ENCODE data around the gene SNRPD2.

The SNRPD2 gene

GRCh38 chr19:45664575-45664974 lies 27.2 kb downstream of the SNRPD2 start:
- DNase-seq (ENCODE audit: low read depth): no peak
- TF ChIP-seq CTCF (IDR thresholded peaks at IDR 0.05; ENCODE audit: insufficient read depth, low read depth, low read length, missing control alignments): no peak

GRCh38 chr19:45663800-45664199 lies 28.0 kb downstream of the SNRPD2 start:
- TF ChIP-seq CTCF (IDR thresholded peaks at IDR 0.05; ENCODE audit: insufficient read depth, low read depth, low read length, missing control alignments): no peak
- no peak overlapping the region for H3K4me3 ChIP-seq (ENCODE audit: low read depth, low read length)
- DNase-seq (ENCODE audit: low read depth): no peak

More at GRCh38 chr19:45664575-45664974, 27.2 kb downstream of the SNRPD2 start:
- no peak overlapping the region for H3K4me3 ChIP-seq (ENCODE audit: low read depth, low read length)

- TF ChIP-seq CTCF (IDR thresholded peaks at IDR 0.05; ENCODE audit: insufficient read depth, low read depth, low read length, missing control alignments): no peak
Measured at GRCh38 chr19:45660636-45661035, 31.1 kb downstream of the SNRPD2 start.

GRCh38 chr19:45659096-45659729 lies 32.5 kb downstream of the SNRPD2 start:
- DNase-seq (ENCODE audit: low read depth): no peak
- TF ChIP-seq CTCF (IDR thresholded peaks at IDR 0.05; ENCODE audit: insufficient read depth, low read depth, low read length, missing control alignments): no peak
- no peak overlapping the region for H3K4me3 ChIP-seq (ENCODE audit: low read depth, low read length)

More at GRCh38 chr19:45660636-45661035, 31.1 kb downstream of the SNRPD2 start:
- no peak for DNase-seq (ENCODE audit: low read depth)
- H3K4me3 ChIP-seq (ENCODE audit: low read depth, low read length): no peak overlapping the region

- no peak for TF ChIP-seq CTCF (IDR thresholded peaks at IDR 0.05; ENCODE audit: insufficient read depth, low read depth, low read length, missing control alignments)
Measured at GRCh38 chr19:45657520-45658167, 34.1 kb downstream of the SNRPD2 start.

GRCh38 chr19:45655073-45655472 lies 36.7 kb downstream of the SNRPD2 start:
- no peak for TF ChIP-seq CTCF (IDR thresholded peaks at IDR 0.05; ENCODE audit: insufficient read depth, low read depth, low read length, missing control alignments)
- no peak for DNase-seq (ENCODE audit: low read depth)
- no peak overlapping the region for H3K4me3 ChIP-seq (ENCODE audit: low read depth, low read length)

More at GRCh38 chr19:45657520-45658167, 34.1 kb downstream of the SNRPD2 start:
- H3K4me3 ChIP-seq (ENCODE audit: low read depth, low read length): no peak overlapping the region
- no peak for DNase-seq (ENCODE audit: low read depth)
